Astrocyte (in vitro differentiated cells and primary cell): ENCODE data around the gene TSEN15. TPM values are rescaled to one million over a fixed set of nuclear protein-coding genes. Genes with fewer than 3 reads are reported as not detected.

Experiments
- DNase-seq: peaks from one replicate; pipeline ENCODE4 v3.0.0-alpha.2; 2010; ENCODE audit warnings: low read depth
- FAIRE-seq: peaks from 2 replicates; lab custom pipeline; 2011; peaks lifted over from hg19 to GRCh38; lab: Jason Lieb, UNC
- H2AFZ ChIP-seq: 2 replicates; pipeline ENCODE4 v1.6.0; 2012; ENCODE audit warnings: low read depth, low read length, inconsistent platforms
- H3K27ac ChIP-seq: 2 replicates; pipeline ENCODE4 v1.5.1; 2011; ENCODE audit warnings: low read depth, low read length, inconsistent platforms
- H3K27me3 ChIP-seq: 2 replicates; pipeline ENCODE4 v1.6.0; 2011; ENCODE audit warnings: low read length, inconsistent platforms; ENCODE audit not compliant: insufficient read depth
- H3K36me3 ChIP-seq: 2 replicates; pipeline ENCODE4 v1.5.1; 2011; ENCODE audit warnings: low read length, inconsistent platforms; ENCODE audit not compliant: insufficient read depth
- H3K4me1 ChIP-seq: 2 replicates; pipeline ENCODE4 v1.5.1; 2011; ENCODE audit warnings: low read length, inconsistent platforms; ENCODE audit not compliant: insufficient read depth
- H3K4me2 ChIP-seq: 2 replicates; pipeline ENCODE4 v1.6.0; 2012; ENCODE audit warnings: low read length, inconsistent platforms
- H3K4me3 ChIP-seq: 2 replicates; pipeline ENCODE4 v1.5.1; 2011; ENCODE audit warnings: low read depth, mild to moderate bottlenecking, low read length, inconsistent platforms; ENCODE audit not compliant: insufficient read depth
- H3K79me2 ChIP-seq: 2 replicates; pipeline ENCODE4 v1.6.0; 2012; ENCODE audit warnings: mild to moderate bottlenecking, low read length, inconsistent platforms; ENCODE audit not compliant: insufficient read depth
- H3K9ac ChIP-seq: 2 replicates; pipeline ENCODE4 v1.6.0; 2012; ENCODE audit warnings: mild to moderate bottlenecking, low read length, inconsistent platforms
- H3K9me3 ChIP-seq: 2 replicates; pipeline ENCODE4 v1.5.1; 2012; ENCODE audit warnings: low read depth, mild to moderate bottlenecking, low read length, inconsistent platforms; ENCODE audit not compliant: insufficient read depth
- H4K20me1 ChIP-seq: 2 replicates; pipeline ENCODE4 v1.6.0; 2012; ENCODE audit warnings: low read length, inconsistent platforms; ENCODE audit not compliant: insufficient read depth
- H3K27ac Mint-ChIP-seq: one replicate; pipeline ENCODE4 v1.8.0; 2021; ENCODE audit warnings: mild to moderate bottlenecking, mixed read lengths; ENCODE audit not compliant: unreplicated experiment
- H3K27me3 Mint-ChIP-seq: one replicate; pipeline ENCODE4 v1.8.0; 2021; ENCODE audit warnings: low read depth, mixed read lengths; ENCODE audit not compliant: unreplicated experiment
- H3K36me3 Mint-ChIP-seq: one replicate; pipeline ENCODE4 v1.8.0; 2021; ENCODE audit warnings: low read depth, mixed read lengths; ENCODE audit not compliant: unreplicated experiment
- H3K4me1 Mint-ChIP-seq: one replicate; pipeline ENCODE4 v1.8.0; 2021; ENCODE audit warnings: low read depth, mixed read lengths; ENCODE audit not compliant: unreplicated experiment
- H3K4me3 Mint-ChIP-seq: one replicate; pipeline ENCODE4 v1.8.0; 2021; ENCODE audit warnings: mild to moderate bottlenecking, moderate library complexity, mixed read lengths; ENCODE audit not compliant: unreplicated experiment
- H3K9me3 Mint-ChIP-seq: one replicate; pipeline ENCODE4 v1.8.0; 2021; ENCODE audit warnings: mild to moderate bottlenecking, mixed read lengths; ENCODE audit not compliant: unreplicated experiment
- CTCF ChIP-seq: IDR thresholded peaks from 2 replicates; pipeline ENCODE4 v1.5.1; 2011; ENCODE audit warnings: low read depth, mild to moderate bottlenecking, inconsistent platforms, low read length, moderate library complexity; ENCODE audit not compliant: insufficient read depth
- EZH2 ChIP-seq: IDR thresholded peaks from 2 replicates; pipeline ENCODE4 v1.6.1; 2012; ENCODE audit warnings: mild to moderate bottlenecking, low read length, inconsistent platforms; ENCODE audit not compliant: insufficient read depth
- total RNA-seq: library from RNA; stranded (reverse); gene quantifications from 2 replicates; pipeline ENCODE4 v1.2.1, GENCODE V29; 2021

TSEN15 gene
- total RNA-seq, 1 donor from 2014 or later = 28.0 TPM

DNA sequence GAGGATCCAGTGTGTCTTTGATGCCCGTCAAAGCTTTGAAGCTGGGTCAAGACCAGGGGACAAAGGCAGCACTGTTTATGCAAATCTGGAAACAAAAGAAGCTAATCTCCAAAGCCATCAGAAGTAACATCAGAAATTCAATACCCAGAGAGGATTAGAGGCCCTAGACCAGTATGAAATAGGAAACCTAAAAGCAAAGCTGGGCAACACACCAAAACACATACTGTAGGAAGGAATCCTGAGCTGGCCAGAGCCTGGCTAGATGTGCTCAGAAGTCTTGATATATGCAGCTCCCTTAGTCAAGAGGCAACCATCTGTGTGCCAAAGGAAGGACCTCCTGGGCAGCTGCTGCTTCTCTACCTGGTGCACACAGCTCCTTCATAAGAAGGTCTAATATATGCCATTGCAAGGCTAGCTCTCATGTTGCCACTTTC, 26.3 kb upstream of the TSEN15 start:
- Histone ChIP-seq H3K9me3 (no peaks in the 10 kb centered on the region), H3K4me3 (no peak overlapping the region), H2AFZ (no peak overlapping the region), H3K27me3 (no peaks in the 10 kb centered on the region), H3K36me3 (no peaks in the 10 kb centered on the region), H3K9ac (no peak overlapping the region), H3K79me2 (no peaks in the 10 kb centered on the region), H4K20me1 (no peaks in the 10 kb centered on the region), H3K4me1 (peaks cover 10% of the 10 kb centered on the region), H3K27ac (no peak overlapping the region), H3K4me2 (peak overlapping the region; percentile 46)
- DNase-seq (peak; percentile 96), FAIRE-seq (no peak)
- Mint-ChIP-seq H3K9me3 (no peaks in the 10 kb centered on the region), H3K27me3 (no peaks in the 10 kb centered on the region), H3K36me3 (no peaks in the 10 kb centered on the region), H3K4me3 (no peak overlapping the region), H3K4me1 (peaks cover 9% of the 10 kb centered on the region), H3K27ac (no peak overlapping the region)
- no peak for TF ChIP-seq CTCF
- no peak for TF ChIP-seq EZH2

DNA sequence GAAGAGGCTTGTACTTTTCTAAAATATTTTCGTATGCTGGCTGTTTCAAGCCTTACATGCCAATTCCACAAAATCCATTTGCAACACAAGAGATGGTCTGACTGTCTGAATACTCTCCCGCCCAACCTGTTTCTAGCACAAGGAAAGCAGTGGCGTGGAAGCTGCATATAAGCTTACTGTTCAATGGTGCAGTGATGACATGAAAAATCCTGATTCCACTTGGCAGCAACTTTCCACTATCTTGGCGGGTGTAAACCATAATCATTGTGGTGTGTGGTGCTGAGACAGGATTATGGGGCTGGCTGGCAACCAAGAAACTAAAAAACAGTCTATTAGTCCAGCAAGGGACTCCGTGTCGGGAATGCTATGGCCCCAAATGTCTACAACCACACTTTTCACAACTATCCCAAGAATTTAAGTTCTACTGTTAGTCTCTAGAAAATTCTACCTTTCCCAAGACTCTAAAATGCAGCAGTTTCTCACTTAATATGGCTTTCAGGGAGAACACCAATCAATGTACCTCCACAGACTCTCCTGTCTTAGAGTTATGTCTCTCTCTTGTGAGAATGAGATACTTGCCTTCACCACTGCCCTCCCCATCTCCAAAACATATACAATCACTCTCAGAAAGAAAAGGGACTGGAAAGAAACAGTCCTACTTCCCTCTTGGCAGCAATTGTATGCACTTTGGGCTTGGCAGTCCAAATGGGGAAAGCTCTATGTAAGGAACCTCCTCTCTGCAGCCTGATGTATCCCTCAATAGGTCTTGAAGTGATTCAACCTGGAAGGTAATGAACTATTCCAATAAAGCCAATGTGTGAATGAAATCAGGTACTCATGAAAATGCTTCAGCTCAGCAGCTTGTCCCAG, 23.5 kb upstream of the TSEN15 start:
- Histone ChIP-seq H3K4me3 (no peak overlapping the region), H4K20me1 (no peaks in the 10 kb centered on the region), H2AFZ (no peak overlapping the region), H3K36me3 (no peaks in the 10 kb centered on the region), H3K9me3 (no peaks in the 10 kb centered on the region), H3K4me2 (no peak overlapping the region), H3K79me2 (no peaks in the 10 kb centered on the region), H3K27ac (no peak overlapping the region), H3K9ac (no peak overlapping the region), H3K27me3 (no peaks in the 10 kb centered on the region), H3K4me1 (peaks cover 10% of the 10 kb centered on the region)
- DNase-seq (peak; percentile 26), FAIRE-seq (no peak)
- Mint-ChIP-seq H3K4me3 (no peak overlapping the region), H3K36me3 (no peaks in the 10 kb centered on the region), H3K27ac (no peak overlapping the region), H3K27me3 (no peaks in the 10 kb centered on the region), H3K4me1 (peaks cover 5% of the 10 kb centered on the region), H3K9me3 (no peaks in the 10 kb centered on the region)
- TF ChIP-seq CTCF = no peak
- no peak for TF ChIP-seq EZH2
